Esophagus muscularis mucosa (tissue), 4 donors: ENCODE data around the gene PCDH9. TPM values are rescaled to one million over a fixed set of nuclear protein-coding genes. Genes with fewer than 3 reads are reported as not detected.

Experiments
- DNase-seq: peaks from one replicate; pipeline ENCODE4 v3.0.0-alpha.2; 2017; ENCODE audit errors: extremely low spot score
- H3K27ac ChIP-seq, 4 donors: fragments of 200-600 bp; sonication (generic); replicated peaks in 1 of 4; 1 replicate in 3 of 4; 2 replicates in 1 of 4; pipeline ENCODE4 v1.5.1; 2016 to 2019; ENCODE audit warnings: mild to moderate bottlenecking in 1 of 4
- H3K27me3 ChIP-seq, 4 donors: fragments of 200-600 bp; sonication (generic); one replicate each; pipeline versions ENCODE4 v1.5.1 to v1.6.0; 2016 to 2019
- H3K36me3 ChIP-seq, 4 donors: fragments of 200-600 bp; sonication (generic); one replicate each; pipeline ENCODE4 v1.5.1; 2016 to 2019
- H3K4me1 ChIP-seq, 4 donors: fragments of 200-600 bp; sonication (generic); one replicate each; pipeline ENCODE4 v1.5.1; 2016 to 2019
- H3K4me3 ChIP-seq, 4 donors: fragments of 200-600 bp; sonication (generic); 1 replicate in 2 of 4; 2 replicates in 2 of 4; pipeline ENCODE4 v1.5.1; 2016 to 2019; ENCODE audit warnings: mild to moderate bottlenecking in 4 of 4, moderate library complexity in 1 of 4
- H3K9me3 ChIP-seq, 4 donors: fragments of 200-600 bp; sonication (generic); 1 replicate in 3 of 4; 2 replicates in 1 of 4; pipeline ENCODE4 v1.5.1; 2016 to 2019
- CTCF ChIP-seq, 3 experiments: fragments of 200-600 bp in 2 of 3; fragments of 450-650 bp in 1 of 3; sonication (generic) in 2 of 3; IDR thresholded peaks; one replicate each; pipeline ENCODE4 v1.5.1; 2017 to 2019; ENCODE audit warnings: antibody characterized with exemption in 3 of 3, mild to moderate bottlenecking in 2 of 3, moderate library complexity in 1 of 3
- EP300 ChIP-seq: sonication (generic); formaldehyde crosslinking; IDR thresholded peaks from one replicate; pipeline ENCODE4 v1.6.1; 2017; ENCODE audit warnings: antibody characterized with exemption
- POLR2A ChIP-seq: fragments of 450-650 bp; IDR thresholded peaks from one replicate; pipeline ENCODE4 v1.6.1; 2017; ENCODE audit warnings: antibody characterized with exemption, moderate library complexity, mild to moderate bottlenecking, low read depth
- POLR2AphosphoS5 ChIP-seq, 2 donors: sonication (generic); formaldehyde crosslinking; IDR thresholded peaks; one replicate each; pipeline ENCODE4 v1.6.1; 2017; ENCODE audit warnings: antibody characterized with exemption in 2 of 2
- WGBS: methylation state at CpG from one replicate; pipeline ENCODE4 v1.1.5; 2018; 5-methylcytosine and 5-hydroxymethylcytosine counted together
- intact Hi-C: fragments of 100-400 bp; cut with DNase I; formaldehyde crosslinking; loops from one replicate; pipeline ENCODE4 v1.15.1; 2023
- total RNA-seq, 4 donors: library from RNA; depleted of rRNA; stranded (reverse); fragments of >200 nt; gene quantifications; one replicate each; pipeline versions ENCODE4 v1.1.0 to v1.2.1, GENCODE V29; 2016

Gene PCDH9
- total RNA-seq, 4 donors from 2014 or later, result 33.8 to 81.8 (median 49.1) TPM

DNA sequence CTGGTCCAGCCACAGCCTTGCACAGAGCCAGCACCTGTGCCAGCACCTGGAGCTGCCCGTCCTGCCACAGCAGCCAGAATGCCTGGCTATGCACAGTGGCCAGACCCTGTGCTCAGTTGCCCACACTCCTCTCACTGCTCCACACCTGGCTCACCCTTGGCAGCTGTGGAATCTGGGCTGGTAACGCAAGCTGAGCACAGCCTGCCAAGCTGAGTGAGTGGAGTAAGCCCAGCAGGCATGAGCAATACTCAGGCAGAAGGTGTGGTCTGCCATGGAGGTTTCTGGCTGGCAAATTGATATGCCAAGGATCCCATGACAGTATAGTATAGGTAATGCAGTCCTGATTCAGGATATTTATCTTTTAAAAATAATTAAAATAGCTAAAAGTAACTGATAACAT, 122.2 kb downstream of the PCDH9 start:
- Histone ChIP-seq H3K27me3 (no peaks in the 10 kb centered on the region), H3K9me3 (no peaks in the 10 kb centered on the region), H3K4me1 (peaks cover 0 to 6% (median 0%) of the 10 kb centered on the region in 4 donors), H3K27ac (no peak overlapping the region), H3K4me3 (no peak overlapping the region), H3K36me3 (no peaks in the 10 kb centered on the region)
- TF ChIP-seq CTCF (IDR thresholded peaks at IDR 0.05) (no peak), POLR2AphosphoS5 (IDR thresholded peaks at IDR 0.05) (no peak), POLR2A (no peak), EP300 (no peak)
- no peak for DNase-seq
- intact Hi-C loops, result no loop called here
- WGBS, result 92% methylated on average over 2 of the region's 2 CpGs

DNA sequence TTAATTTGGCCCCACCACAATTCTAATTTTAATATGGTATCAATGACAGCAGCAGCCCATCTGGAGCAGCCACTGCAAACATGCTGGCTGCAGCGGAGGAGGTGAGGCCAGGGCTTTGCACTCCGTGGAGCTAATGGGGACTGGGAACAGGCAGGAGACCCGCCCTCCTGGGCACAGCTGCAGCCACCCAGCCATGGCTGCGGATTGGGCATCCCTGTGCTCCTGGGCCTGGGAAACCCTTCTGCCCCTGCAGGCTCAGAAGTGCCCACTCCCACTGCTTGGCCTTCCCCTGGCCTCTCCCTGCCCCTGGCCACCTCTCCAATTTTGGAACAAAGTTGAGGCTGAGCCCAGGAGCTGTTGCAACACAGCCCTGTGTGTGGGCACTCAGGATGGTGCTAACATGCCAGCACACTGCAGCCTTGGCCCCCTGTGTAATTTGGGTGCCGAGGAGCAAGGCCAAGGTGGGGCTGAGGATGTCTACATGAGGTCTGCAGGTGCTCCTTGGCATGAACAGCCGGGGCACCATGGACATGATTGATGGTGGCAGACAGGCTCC, 123.6 kb downstream of the PCDH9 start:
- TF ChIP-seq POLR2A, result no peak
- TF ChIP-seq EP300, result no peak
- no peak for TF ChIP-seq CTCF (IDR thresholded peaks at IDR 0.05)
- TF ChIP-seq POLR2AphosphoS5 (IDR thresholded peaks at IDR 0.05), result no peak

DNA sequence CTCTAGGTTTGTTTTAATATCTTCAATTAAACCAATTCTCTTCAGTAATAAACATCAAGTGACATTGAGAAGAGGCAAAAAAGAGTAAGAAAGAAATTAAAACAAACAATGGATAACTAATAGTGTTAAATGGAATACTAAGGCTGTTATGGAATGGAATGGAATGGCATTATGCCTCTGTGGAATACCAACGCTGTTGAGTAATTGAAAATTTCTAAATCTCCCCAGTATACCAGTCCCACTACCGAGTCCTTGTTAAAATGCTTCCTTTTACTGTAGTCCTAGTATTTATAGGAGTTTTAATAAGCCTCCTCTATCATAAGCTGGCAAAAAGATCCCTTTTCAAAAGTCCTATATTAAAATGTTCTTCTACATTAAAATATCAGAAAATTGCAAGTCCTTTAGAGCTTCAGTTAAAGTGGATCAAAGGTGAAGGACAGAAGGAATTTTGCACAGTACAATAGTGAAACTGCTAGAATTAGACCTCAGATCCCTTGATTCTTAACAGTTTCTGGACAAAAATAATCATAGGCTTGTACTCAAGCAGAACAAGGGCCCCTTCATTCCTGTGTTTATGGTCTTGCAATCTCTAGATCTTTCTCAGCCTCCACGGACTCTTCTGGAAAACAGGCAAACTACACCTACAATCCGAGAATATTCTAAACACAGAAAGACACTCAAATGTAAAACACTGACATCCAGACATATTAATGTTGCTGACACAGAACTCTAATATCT, 128.2 kb downstream of the PCDH9 start:
- H3K27ac ChIP-seq, result peak overlapping the region; percentile 44 to 66 (median 54)
- intact Hi-C loops, result no loop called here
- no peaks in the 10 kb centered on the region for H3K9me3 ChIP-seq
- H3K27me3 ChIP-seq, result no peaks in the 10 kb centered on the region
- H3K4me3 ChIP-seq, result peak overlapping the region in 3 of 4 donors; percentile 25 to 41 (median 27)
- H3K4me1 ChIP-seq, result peaks cover 3 to 15% (median 12%) of the 10 kb centered on the region in 4 donors
- H3K36me3 ChIP-seq, result no peaks in the 10 kb centered on the region
- no peak for DNase-seq
- WGBS, result 39% methylated on average over 4 of the region's 4 CpGs
- no peak for TF ChIP-seq EP300

More for the DNA sequence above, 123.6 kb downstream of the PCDH9 start:
- H3K4me1 ChIP-seq, result peaks cover 0 to 5% (median under 1%) of the 10 kb centered on the region in 4 donors
- no peaks in the 10 kb centered on the region for H3K27me3 ChIP-seq
- no peaks in the 10 kb centered on the region for H3K9me3 ChIP-seq
- H3K4me3 ChIP-seq, result no peak overlapping the region
- no peaks in the 10 kb centered on the region for H3K36me3 ChIP-seq
- intact Hi-C loops, result no loop called here
- DNase-seq, result no peak
- no peak overlapping the region for H3K27ac ChIP-seq
- WGBS, result 96% methylated on average over 4 of the region's 6 CpGs

- 87% methylated on average over 3 of the region's 3 CpGs for WGBS
- intact Hi-C loops, result no loop called here
- TF ChIP-seq POLR2A (no peak), POLR2AphosphoS5 (IDR thresholded peaks at IDR 0.05) (no peak), EP300 (no peak), CTCF (IDR thresholded peaks at IDR 0.05) (no peak)
- H3K9me3 ChIP-seq, result no peaks in the 10 kb centered on the region
- H3K27me3 ChIP-seq, result no peaks in the 10 kb centered on the region
- H3K4me1 ChIP-seq, result peaks cover 3 to 15% (median 12%) of the 10 kb centered on the region in 4 donors
- no peak overlapping the region for H3K4me3 ChIP-seq
- no peak for DNase-seq
- peak overlapping the region in 3 of 4 donors; percentile 44 to 66 (median 64) for H3K27ac ChIP-seq
- H3K36me3 ChIP-seq, result no peaks in the 10 kb centered on the region
Observed at GRCh38 chr13:67100730-67101129, 129.4 kb downstream of the PCDH9 start.

DNA sequence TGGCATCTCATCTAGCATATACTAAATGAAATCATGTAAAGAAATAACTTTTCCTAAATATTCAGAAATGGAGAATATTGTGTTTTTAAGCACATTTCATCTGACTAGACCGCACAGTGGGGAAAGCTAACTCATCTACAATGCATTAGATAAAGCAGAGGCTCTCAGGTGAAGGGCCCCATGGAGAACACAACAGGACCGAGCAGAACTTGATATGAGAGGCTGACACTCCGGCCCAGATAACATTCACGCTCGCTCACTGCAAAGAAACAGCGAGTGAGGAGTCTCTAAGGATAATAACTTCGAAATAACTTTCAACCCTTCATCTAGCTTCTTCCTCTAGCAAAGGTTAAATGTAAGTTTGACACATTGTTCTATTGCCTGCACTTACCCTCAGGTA, 130.6 kb downstream of the PCDH9 start:
- intact Hi-C loops, result no loop called here

More for the DNA sequence above, 130.6 kb downstream of the PCDH9 start:
- WGBS, result 98% methylated on average over 7 of the region's 7 CpGs
- Histone ChIP-seq H3K27me3 (no peaks in the 10 kb centered on the region), H3K9me3 (no peaks in the 10 kb centered on the region), H3K27ac (no peak overlapping the region), H3K4me1 (peaks cover 3 to 20% (median 12%) of the 10 kb centered on the region in 4 donors), H3K36me3 (no peaks in the 10 kb centered on the region), H3K4me3 (no peak overlapping the region)
- TF ChIP-seq POLR2A, result no peak
- no peak for TF ChIP-seq CTCF (IDR thresholded peaks at IDR 0.05)
- TF ChIP-seq POLR2AphosphoS5 (IDR thresholded peaks at IDR 0.05), result no peak
- no peak for TF ChIP-seq EP300
- no peak for DNase-seq
